HepG2 (cell line): ENCODE results near the gene ZNF282. TPM values are rescaled to one million over a fixed set of nuclear protein-coding genes. Genes with fewer than 3 reads are reported as not detected.

Source experiments
- AGO1 ChIP-seq: fragments of 200-400 bp; formaldehyde crosslinking; IDR thresholded peaks from 2 replicates; pipeline ENCODE4 v1.6.1; 2017; ENCODE audit warnings: mild to moderate bottlenecking, low read depth, low read length, moderate library complexity; ENCODE audit not compliant: poor library complexity, severe bottlenecking
- CCDC6 ChIP-seq: sonication (generic); formaldehyde crosslinking; IDR thresholded peaks from 2 replicates; pipeline ENCODE4 v1.8.1; 2022; ENCODE audit warnings: mild to moderate bottlenecking, missing genetic modification reagents, moderate library complexity
- GATAD1 ChIP-seq: IDR thresholded peaks from 2 replicates; pipeline ENCODE4 v1.6.1; 2016; ENCODE audit warnings: missing genetic modification reagents, missing compliant biosample characterization
- MAZ ChIP-seq, 2 experiments: sonication (generic) in 1 of 2; formaldehyde crosslinking in 1 of 2; IDR thresholded peaks; 2 replicates each; pipeline versions ENCODE4 v1.5.0 to v1.6.1; 2012 to 2020; ENCODE audit warnings: low read depth in 2 of 2, mild to moderate bottlenecking in 2 of 2, borderline replicate concordance in 1 of 2, improper control_type of control experiment in 1 of 2, low read length in 1 of 2, missing genetic modification reagents in 1 of 2, moderate library complexity in 1 of 2
- MED8 ChIP-seq: sonication (generic); formaldehyde crosslinking; IDR thresholded peaks from 2 replicates; pipeline ENCODE4 v1.8.1; 2023; ENCODE audit warnings: mild to moderate bottlenecking, missing genetic modification reagents; ENCODE audit not compliant: insufficient replicate concordance
- POLR2G ChIP-seq: fragments of 200-400 bp; formaldehyde crosslinking; IDR thresholded peaks from 2 replicates; pipeline ENCODE4 v1.6.1; 2018; ENCODE audit warnings: mild to moderate bottlenecking, low read depth, low read length, moderate library complexity
- RFX5 ChIP-seq: IDR thresholded peaks from 2 replicates; pipeline ENCODE4 v1.6.1; 2011; ENCODE audit warnings: low read depth, low read length, improper control_type of control experiment
- SMAD9 ChIP-seq: sonication (generic); formaldehyde crosslinking; IDR thresholded peaks from 2 replicates; pipeline ENCODE4 v1.5.1; 2020; ENCODE audit warnings: mild to moderate bottlenecking, missing genetic modification reagents
- TEAD3 ChIP-seq: optimal IDR thresholded peaks from 2 replicates; pipeline ENCODE3; 2016; ENCODE audit warnings: borderline replicate concordance
- ZNF101 ChIP-seq: sonication (generic); formaldehyde crosslinking; IDR thresholded peaks from 2 replicates; pipeline ENCODE4 v1.4.0; 2020; ENCODE audit warnings: mild to moderate bottlenecking, low read depth, missing genetic modification reagents, borderline replicate concordance
- ZNF3 ChIP-seq: IDR thresholded peaks from 2 replicates; pipeline ENCODE4 v1.7.0; 2017; ENCODE audit warnings: inconsistent platforms
- ZNF33A ChIP-seq: sonication (generic); formaldehyde crosslinking; IDR thresholded peaks from 2 replicates; pipeline ENCODE4 v1.5.1; 2020; ENCODE audit warnings: missing genetic modification reagents, mild to moderate bottlenecking, moderate library complexity, borderline replicate concordance
- ZNF546 ChIP-seq: sonication (generic); formaldehyde crosslinking; conservative IDR thresholded peaks from 2 replicates; pipeline ENCODE4 v1.8.1; 2023; ENCODE audit warnings: mild to moderate bottlenecking, missing genetic modification reagents
- ZNF775 ChIP-seq: sonication (generic); formaldehyde crosslinking; IDR thresholded peaks from 2 replicates; pipeline ENCODE4 v1.4.0; 2020; ENCODE audit warnings: missing genetic modification reagents, mild to moderate bottlenecking, moderate library complexity, borderline replicate concordance
- ZNF792 ChIP-seq: IDR thresholded peaks from 2 replicates; pipeline ENCODE4 v1.6.1; 2016
- polyA plus RNA-seq, 8 experiments: library from polyadenylated mRNA; depleted of rRNA in 3 of 8; stranded (reverse) in 7 of 8; unstranded in 1 of 8; fragments of >200 nt; fragmentation: Illumina TruSeq in 4 of 8; extraction: Trizol in 4 of 8; gene quantifications; 2 replicates each; pipeline versions ENCODE4 v1.2.1 to v1.2.3, GENCODE V29; 2011 to 2016; ENCODE audit warnings: low read depth in 4 of 8, missing spikeins in 1 of 8, mixed read lengths in 1 of 8; ENCODE audit not compliant: insufficient read depth in 1 of 8
- total RNA-seq, 5 experiments: library from RNA; depleted of rRNA; stranded (reverse); fragments of >200 nt; fragmentation: Illumina TruSeq; extraction: Trizol; gene quantifications; 2 replicates each; pipeline ENCODE4 v1.2.3, GENCODE V29; 2016; ENCODE audit warnings: low read depth in 1 of 5
- TF ChIP-seq, protein P1 (sequence below): IDR thresholded peaks from 2 replicates; pipeline ENCODE4 v1.6.1; 2016; ENCODE audit warnings: low read depth, missing genetic modification reagents, missing compliant biosample characterization
- TF ChIP-seq, protein P2 (sequence below): IDR thresholded peaks from 2 replicates; pipeline ENCODE4 v1.6.1; 2016; ENCODE audit warnings: missing compliant biosample characterization, missing genetic modification reagents, borderline replicate concordance
- TF ChIP-seq, protein P3 (sequence below), 2 experiments: sonication (generic) in 1 of 2; formaldehyde crosslinking in 1 of 2; IDR thresholded peaks; 2 replicates each; pipeline versions ENCODE4 v1.4.0 to v1.6.1; 2018 to 2020; ENCODE audit warnings: missing genetic modification reagents in 2 of 2, borderline replicate concordance in 1 of 2, low read depth in 1 of 2, mild to moderate bottlenecking in 1 of 2, missing biosample characterization in 1 of 2

Gene ZNF282
- total and polyA plus RNA-seq, 2 of the 13 experiments (the other 11 are each of a cell fraction or from before 2014, with no cell fraction given): 9.1 to 20.9 TPM

DNA sequence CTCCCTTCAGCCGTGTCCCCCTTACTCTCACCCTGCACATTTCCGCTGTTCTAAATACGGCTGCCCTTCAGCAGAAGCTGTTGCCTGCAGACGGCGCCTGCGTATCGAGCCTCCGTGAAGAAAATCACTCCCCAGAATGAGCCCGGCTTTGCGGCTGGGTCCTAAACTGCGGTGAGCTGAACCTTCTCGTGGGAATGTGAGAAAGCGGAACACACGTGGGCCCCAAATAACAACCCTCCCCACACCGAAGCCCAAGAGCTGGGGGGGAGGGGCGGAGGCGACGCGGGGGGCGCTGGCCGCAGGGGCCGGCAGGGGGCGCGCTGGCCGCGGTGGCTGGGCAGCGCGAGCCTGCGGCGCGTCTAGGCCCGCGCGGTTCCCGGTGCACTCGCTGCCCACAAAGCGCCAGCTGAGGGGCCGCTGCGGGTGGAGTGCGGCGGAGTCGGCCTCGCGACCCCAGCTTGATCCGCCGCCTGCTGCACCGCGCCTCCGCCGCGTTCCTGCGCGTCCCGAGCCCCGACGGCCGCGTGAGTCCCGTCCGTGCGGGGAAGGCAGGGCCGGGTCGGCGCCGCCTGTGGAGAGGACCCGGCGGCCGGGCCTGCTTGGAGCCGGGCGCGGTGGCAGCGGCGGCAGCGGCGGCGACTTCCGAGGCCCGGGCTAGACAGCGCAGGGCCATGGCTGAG is 48.1 kb upstream of the ZNF282 start, which contains the start of gene ZNF398 (continued):
- TF ChIP-seq, protein P1, sequence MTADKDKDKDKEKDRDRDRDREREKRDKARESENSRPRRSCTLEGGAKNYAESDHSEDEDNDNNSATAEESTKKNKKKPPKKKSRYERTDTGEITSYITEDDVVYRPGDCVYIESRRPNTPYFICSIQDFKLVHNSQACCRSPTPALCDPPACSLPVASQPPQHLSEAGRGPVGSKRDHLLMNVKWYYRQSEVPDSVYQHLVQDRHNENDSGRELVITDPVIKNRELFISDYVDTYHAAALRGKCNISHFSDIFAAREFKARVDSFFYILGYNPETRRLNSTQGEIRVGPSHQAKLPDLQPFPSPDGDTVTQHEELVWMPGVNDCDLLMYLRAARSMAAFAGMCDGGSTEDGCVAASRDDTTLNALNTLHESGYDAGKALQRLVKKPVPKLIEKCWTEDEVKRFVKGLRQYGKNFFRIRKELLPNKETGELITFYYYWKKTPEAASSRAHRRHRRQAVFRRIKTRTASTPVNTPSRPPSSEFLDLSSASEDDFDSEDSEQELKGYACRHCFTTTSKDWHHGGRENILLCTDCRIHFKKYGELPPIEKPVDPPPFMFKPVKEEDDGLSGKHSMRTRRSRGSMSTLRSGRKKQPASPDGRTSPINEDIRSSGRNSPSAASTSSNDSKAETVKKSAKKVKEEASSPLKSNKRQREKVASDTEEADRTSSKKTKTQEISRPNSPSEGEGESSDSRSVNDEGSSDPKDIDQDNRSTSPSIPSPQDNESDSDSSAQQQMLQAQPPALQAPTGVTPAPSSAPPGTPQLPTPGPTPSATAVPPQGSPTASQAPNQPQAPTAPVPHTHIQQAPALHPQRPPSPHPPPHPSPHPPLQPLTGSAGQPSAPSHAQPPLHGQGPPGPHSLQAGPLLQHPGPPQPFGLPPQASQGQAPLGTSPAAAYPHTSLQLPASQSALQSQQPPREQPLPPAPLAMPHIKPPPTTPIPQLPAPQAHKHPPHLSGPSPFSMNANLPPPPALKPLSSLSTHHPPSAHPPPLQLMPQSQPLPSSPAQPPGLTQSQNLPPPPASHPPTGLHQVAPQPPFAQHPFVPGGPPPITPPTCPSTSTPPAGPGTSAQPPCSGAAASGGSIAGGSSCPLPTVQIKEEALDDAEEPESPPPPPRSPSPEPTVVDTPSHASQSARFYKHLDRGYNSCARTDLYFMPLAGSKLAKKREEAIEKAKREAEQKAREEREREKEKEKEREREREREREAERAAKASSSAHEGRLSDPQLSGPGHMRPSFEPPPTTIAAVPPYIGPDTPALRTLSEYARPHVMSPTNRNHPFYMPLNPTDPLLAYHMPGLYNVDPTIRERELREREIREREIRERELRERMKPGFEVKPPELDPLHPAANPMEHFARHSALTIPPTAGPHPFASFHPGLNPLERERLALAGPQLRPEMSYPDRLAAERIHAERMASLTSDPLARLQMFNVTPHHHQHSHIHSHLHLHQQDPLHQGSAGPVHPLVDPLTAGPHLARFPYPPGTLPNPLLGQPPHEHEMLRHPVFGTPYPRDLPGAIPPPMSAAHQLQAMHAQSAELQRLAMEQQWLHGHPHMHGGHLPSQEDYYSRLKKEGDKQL: no peak
- no peak for TF ChIP-seq ZNF33A (CRISPR knock-in tag)
- TF ChIP-seq, protein P2, sequence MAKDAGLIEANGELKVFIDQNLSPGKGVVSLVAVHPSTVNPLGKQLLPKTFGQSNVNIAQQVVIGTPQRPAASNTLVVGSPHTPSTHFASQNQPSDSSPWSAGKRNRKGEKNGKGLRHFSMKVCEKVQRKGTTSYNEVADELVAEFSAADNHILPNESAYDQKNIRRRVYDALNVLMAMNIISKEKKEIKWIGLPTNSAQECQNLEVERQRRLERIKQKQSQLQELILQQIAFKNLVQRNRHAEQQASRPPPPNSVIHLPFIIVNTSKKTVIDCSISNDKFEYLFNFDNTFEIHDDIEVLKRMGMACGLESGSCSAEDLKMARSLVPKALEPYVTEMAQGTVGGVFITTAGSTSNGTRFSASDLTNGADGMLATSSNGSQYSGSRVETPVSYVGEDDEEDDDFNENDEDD (CRISPR knock-in tag): peak; percentile 54; the same call in 1 of the 2 replicates
- no peak for TF ChIP-seq RFX5
- TF ChIP-seq TEAD3: no peak
- TF ChIP-seq ZNF775 (CRISPR knock-in tag): no peak
- TF ChIP-seq ZNF3 (CRISPR knock-in tag): no peak
- no peak for TF ChIP-seq ZNF101
- TF ChIP-seq CCDC6 (CRISPR knock-in tag): no peak
- TF ChIP-seq AGO1: no peak
- TF ChIP-seq ZNF792 (CRISPR knock-in tag): no peak
- TF ChIP-seq MED8 (CRISPR knock-in tag): no peak
- TF ChIP-seq, protein P3, sequence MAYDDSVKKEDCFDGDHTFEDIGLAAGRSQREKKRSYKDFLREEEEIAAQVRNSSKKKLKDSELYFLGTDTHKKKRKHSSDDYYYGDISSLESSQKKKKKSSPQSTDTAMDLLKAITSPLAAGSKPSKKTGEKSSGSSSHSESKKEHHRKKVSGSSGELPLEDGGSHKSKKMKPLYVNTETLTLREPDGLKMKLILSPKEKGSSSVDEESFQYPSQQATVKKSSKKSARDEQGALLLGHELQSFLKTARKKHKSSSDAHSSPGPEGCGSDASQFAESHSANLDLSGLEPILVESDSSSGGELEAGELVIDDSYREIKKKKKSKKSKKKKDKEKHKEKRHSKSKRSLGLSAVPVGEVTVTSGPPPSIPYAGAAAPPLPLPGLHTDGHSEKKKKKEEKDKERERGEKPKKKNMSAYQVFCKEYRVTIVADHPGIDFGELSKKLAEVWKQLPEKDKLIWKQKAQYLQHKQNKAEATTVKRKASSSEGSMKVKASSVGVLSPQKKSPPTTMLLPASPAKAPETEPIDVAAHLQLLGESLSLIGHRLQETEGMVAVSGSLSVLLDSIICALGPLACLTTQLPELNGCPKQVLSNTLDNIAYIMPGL (CRISPR knock-in tag; IDR thresholded peaks at IDR 0.05; ENCODE audit: borderline replicate concordance in 1 of 2, low read depth in 1 of 2): peak in 1 of 2 experiments; percentile 58; a peak in 3 of 4 replicates
- peak; percentile 52; the same call in 1 of the 2 replicates for TF ChIP-seq MAZ (IDR thresholded peaks at IDR 0.05; ENCODE audit: borderline replicate concordance, low read depth, low read length)
- TF ChIP-seq MAZ (CRISPR knock-in tag; IDR thresholded peaks at IDR 0.05; ENCODE audit: low read depth): peak; percentile 75; the same call in 1 of the 2 replicates
- TF ChIP-seq GATAD1 (CRISPR knock-in tag): peak; percentile 32; the same call in 1 of the 2 replicates
- TF ChIP-seq POLR2G: peak; percentile 70
- no peak for TF ChIP-seq SMAD9
- 0 out of 2 replicates have a peak, but pooled peaks have one; percentile 45 for TF ChIP-seq ZNF546 (CRISPR knock-in tag)
